ENCODE results near the gene CYP46A1.
"Not testable (repeated sequence)": the region's sequence is repeated elsewhere in the genome, so short reads cannot be mapped to it uniquely, and the experiment has no call there.

The CYP46A1 gene

DNA sequence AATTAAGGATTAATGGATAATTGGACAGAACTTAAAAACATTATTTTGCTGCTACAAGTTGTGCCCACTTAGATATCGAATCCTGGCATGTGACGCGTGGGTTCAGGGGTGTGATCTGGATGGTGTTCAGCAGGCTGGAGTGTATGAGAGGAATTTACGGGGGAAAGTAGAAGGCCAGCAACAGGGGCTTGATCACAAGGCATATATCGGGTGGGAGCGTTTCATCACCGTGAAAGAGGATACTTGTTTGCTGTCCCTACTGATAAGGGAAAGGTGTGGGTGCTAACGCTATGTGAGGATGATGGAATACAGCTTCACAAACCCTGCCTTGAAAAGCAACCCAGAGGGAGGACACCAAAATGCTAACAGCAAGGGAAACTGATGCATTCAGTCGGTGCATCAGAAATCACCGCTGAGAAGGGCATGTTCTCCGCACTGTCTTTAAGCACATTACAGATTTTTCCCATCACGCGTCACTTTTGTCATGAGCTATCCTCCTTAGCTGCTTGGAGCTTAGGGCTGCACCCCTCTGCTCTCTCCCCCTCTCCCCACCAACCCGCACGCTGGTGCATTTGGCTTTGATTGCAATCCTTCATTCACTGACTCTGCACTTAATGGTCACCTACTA is 25.8 kb upstream of the CYP46A1 start:
- DNase-seq: no peak

DNA sequence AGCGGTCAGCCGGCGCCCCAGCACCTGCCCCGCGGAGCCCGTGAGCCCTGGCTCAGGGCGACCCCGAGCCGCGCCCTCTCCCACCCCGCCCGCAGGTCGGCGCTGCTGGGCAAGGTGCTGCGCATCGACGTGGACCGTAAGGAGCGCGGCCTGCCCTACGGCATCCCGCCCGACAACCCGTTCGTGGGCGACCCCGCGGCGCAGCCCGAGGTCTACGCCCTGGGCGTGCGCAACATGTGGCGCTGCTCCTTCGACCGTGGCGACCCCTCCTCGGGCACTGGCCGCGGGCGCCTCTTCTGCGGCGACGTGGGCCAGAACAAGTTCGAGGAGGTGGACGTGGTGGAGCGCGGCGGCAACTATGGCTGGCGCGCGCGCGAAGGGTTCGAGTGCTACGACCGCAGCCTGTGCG is 24.8 kb upstream of the CYP46A1 start:
- DNase-seq: no peak

DNA sequence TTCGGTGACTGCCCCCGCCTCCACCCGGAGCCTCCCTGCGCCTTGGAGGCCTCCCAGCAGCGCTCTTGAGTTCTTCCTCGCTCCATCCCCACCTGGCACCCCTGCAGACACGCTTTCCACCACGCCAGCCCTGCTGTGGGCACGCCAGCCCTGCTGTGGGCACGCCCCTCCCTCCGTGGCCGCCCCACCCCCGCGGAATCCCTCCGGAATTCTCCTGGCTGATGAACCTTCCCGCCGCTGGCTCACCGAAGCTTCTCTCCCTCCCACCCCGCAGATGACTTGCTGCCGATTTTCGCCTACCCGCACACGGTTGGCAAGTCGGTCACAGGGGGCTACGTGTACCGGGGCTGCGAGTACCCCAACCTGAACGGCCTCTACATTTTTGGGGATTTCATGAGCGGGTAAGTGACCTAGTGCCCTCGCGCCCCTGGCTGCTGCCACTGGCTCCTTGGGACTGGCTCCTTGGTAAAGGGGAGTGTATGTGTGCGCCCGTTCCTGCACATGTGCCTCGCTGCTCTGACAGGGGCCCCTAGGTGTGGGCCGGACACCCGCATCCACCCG is 24.0 kb upstream of the CYP46A1 start:
- no peak for DNase-seq

DNA sequence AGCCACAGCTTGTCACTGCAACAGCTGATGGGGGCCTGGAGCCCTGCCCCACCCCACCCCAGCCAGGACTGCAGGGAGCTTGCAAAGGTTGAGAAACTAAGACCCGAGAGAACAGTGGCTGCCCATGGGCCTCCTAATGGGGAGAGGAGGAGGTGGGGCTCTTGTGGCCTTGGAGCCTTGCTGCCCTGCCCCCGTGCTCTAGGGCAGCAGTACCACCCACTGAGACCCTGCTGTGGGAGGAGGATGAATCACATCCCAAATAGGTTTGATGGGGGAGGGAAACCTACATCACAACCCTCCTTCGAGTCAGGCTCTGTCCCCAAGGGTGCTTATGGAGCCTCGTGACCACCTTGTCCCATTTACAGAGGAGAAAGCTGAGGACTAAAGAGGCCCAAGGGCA is 23.3 kb upstream of the CYP46A1 start:
- DNase-seq: no peak

DNA sequence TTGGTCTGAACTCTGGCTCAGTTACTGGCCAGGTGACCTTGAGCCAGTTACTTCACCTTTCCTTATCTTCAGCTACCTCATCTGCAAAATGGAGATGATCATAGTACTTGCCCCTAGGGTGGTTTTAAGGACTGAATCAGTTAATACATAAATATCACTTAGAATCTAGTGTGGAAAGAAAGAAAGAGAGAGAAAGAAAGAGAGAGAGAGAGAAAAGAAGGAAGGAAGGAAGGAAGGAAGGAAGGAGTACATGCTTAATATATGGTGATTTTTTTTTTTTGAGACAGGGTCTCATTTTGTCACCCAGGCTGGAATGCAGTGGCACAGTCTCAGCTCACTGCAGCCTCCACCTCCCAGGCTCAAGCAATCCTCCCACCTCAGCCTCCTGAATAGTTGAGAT is 22.9 kb upstream of the CYP46A1 start:
- not testable (repeated sequence) for DNase-seq

DNA sequence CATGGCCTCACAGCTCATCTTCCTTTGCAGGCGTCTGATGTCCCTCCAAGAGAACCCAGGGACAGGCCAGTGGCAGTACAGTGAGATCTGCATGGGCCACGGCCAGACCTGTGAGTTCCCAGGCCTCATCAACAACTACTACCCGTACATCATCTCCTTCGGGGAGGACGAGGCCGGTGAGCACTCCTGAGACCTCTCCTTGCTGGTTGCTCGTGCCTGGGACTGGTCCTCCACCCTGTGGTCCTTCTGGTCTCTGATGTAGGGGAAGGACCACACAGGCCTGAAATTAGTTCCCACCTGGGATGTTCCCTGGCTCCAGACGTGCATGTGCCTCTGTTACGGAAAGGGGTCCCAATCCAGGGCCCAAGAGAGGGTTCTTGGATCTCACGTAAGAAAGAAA is 21.3 kb upstream of the CYP46A1 start:
- DNase-seq: no peak

DNA sequence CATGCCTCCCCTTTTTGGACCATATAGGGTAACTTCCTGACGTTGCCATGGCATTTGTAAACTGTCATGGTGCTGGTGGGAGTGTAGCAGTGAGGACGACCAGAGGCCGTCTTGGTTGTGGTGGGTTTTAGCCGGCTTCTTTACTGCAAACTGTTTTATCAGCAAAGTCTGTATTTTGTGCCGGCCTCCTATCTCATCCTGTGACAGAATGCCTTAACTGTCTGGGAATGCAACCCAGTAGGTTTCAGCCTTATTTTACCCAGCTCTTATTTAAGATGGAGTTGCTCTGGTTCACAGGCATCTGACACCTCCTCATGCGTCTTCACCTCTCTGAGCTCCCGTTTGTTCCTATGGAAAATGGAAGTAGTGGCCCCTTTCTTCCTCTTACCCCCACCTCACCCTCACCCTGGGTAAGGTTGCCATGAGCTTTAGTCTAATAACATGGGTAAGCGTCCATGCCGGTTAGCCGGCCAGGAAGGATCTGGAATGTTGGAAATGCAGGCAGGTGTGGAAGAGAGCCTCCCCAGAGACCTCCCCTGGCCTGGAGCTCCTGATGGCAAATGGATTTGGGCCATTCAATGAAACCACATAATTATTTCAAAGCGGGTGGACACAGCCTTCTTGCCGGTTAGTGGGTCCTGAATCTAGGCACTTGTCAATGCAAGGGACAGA is 20.6 kb upstream of the CYP46A1 start:
- DNase-seq: no peak

DNA sequence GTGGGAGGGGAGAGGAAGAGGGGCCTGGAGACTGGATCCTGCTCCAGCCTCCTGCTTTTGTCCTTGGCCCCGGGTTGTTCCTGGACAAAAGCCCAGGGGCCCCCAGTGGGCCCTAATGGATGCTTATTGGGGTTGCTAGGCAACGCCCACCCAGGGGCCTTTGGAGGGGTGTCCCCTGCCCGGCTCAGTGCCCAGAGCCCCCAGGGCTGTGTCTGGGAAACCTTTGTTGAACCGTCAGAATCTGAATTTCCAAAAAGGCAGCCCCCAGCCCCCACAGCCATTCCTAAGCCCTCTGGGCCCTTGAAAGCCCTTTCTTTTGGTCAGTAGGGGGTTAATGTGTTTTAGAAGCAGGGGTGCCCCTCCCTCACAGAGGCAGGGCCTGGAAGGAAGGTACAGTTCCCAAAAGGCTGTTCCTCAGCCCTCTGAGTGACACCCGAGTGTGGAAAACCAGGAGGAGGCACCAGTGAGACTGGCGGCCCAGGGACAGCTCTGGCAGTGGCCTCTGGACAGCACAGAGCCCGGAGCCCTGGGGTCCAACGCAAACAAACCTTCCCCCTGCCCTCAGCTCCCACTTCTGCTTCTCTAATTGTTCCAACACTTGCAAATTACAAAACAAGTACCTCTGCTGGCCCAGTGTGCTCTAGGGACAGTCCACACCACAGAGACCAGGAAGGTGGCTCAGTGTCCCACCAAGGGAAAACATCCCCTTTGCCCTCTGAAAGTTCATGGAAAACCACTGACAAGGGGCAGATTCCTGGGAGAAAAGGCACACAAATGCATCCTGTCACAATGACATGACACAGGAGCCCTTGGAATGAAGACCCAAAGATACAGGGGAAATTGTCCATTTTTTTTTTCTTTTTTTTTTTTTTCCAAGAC is 19.8 kb upstream of the CYP46A1 start:
- no peak for DNase-seq

DNA sequence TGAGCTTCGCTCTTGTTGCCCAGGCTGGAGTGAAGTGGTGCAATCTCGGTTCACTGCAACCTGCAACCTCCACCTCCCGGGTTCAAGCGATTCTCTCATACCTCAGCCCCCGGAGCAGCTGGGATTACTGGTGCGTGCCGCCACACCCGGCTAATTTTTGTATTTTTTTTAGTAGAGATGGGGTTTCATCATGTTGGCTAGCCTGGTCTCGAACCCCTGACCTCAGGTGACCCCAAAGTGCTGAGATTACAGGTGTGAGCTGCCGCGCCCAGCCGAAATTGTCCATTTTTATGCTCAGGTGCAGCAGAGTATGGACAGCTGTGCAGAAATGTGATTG is 19.2 kb upstream of the CYP46A1 start:
- no peak for DNase-seq

DNA sequence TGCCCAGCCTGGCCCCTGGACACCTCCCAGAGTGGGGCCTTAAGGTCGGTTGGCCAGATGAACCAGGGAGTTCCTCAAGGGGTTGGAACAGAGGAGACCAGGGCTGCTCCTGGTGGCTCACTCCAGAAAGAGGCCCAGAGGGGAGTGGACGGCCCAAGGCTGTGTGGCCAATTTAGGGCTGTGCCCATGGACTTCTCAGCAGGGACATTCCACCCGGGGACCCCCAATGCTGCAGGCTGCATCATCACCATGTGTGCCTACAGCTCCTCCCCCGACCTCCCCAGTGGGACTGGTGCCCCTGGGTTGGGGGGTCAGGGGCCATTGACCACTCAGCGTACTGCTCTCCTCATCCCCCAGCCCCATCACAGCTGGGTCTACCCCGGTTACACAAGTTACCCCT is 17.6 kb upstream of the CYP46A1 start:
- no peak for DNase-seq

DNA sequence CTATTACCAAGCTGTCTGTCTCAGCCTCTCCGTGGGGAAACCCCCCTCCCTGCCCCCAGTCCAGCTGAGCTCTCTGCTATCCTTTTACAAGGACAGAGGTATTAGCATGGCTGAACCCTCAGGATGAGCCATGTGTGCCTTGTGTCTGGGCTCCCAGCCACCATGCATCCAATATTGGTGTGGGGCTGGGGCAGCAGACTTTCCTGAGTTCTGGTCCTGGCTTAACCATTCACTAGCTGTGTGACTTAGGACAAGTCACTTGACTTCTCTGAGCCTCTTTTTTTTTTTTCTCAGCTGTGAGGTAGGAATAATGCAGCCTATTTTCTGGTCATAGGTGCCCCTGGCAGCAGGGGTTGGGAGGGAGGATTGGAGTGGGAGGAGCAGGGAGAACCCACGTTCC is 17.1 kb upstream of the CYP46A1 start:
- DNase-seq: no peak

DNA sequence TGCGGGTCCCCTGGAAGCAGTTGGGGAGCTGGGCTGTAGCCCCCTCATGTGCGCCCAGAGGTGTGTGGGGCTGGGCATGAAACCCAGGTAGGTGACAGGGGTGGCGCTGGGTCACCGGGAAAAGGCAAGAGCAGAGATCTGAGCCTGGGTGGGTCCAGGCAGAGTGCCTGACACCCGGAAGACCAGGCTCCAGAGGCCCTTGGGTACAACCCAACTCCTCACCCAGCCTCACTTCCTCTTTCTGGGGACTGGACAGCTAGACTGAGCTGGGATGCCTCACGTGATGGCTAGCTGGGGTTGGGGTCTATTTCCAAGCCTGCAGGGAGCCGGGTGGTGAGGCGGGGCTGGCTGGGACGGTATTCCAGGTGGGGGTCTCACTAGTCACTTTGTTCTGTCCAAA is 16.3 kb upstream of the CYP46A1 start:
- no peak for DNase-seq

DNA sequence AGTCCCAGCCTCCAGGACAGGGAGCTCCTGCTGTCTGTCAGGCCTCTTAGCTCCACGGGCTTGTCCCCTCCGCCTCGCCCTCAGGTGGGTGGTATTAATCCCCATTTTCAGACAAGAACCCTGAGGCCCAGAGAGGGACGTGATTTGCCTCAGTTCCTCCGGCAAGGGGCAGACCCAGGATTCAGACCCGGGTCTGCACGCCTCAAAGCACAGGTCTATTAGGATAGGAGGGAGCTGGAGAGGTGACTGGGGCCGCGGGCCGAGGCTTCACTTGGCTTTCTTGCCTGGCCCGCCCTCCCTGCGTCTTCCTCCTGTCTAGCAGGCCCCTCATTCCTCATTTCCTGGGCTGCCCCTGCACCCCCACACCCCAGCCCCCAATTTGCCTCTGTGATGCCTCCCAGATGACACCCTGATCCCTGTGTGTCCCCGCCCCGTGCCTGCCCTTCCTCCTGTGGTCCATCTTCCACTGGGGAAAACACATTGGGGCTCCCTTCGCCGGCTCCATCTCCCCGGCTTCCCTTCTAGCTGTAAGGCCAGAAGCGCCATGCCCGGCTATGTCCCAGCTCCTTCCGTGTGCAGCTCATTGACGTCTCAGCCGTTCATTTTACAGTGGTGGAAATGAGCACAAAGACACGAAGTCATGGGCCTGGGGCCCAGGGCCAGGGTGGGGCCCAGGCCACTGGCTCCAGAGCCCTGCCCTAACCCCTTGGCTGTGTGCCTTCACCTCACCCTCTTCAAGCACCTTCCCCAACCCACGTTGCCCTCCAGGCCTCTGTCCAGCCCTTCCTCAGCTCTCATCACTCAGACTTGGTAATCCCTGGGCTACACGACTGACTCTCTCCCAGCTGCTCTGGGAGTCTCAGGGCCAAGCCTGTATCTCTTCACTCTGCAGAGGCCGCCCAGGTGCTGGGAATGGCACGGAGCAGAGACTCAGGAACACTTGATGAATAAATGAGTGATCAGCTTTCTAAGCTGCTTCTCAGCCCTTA is 15.5 kb upstream of the CYP46A1 start:
- no peak for DNase-seq

DNA sequence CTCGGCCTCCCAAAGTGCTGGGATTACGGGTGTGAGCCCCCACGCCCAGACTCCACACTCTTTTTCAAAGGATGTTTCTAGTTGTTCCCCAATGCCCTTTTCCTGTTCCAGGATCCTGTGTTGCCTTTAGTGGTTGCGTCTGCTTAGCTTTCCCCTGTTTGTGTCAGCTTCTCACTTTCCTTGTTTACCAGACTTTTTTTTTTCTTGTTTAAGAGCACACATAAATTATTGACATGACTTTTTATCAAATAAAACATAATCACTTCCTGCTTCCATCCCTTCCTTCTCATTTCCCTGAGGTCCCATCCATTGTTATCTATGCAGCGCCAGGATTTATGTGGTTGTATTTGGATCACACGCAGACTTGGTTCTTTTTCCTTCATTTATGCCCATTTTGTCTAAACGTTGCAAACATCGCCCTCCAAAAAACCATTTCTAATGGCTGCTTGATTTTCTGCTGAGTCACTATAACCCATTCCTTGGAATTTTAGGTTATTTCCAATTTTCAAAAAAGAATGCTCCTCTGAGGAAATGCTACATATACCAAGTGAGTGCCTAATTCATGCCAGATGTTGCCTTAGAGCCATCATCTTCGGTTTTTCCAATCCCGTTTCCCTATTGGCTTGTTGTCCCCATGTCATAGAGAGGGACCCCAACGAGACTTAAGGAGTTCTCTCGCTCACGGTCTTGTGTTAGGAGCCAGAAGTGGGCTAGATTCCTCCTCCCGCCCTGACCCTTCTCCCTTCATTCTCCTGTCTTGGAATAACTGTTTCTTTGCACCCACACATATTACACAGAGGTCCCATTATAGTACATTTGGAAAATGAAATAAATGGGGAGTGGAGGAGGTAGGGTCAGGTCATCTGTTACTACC is 13.5 kb upstream of the CYP46A1 start:
- DNase-seq: no peak

DNA sequence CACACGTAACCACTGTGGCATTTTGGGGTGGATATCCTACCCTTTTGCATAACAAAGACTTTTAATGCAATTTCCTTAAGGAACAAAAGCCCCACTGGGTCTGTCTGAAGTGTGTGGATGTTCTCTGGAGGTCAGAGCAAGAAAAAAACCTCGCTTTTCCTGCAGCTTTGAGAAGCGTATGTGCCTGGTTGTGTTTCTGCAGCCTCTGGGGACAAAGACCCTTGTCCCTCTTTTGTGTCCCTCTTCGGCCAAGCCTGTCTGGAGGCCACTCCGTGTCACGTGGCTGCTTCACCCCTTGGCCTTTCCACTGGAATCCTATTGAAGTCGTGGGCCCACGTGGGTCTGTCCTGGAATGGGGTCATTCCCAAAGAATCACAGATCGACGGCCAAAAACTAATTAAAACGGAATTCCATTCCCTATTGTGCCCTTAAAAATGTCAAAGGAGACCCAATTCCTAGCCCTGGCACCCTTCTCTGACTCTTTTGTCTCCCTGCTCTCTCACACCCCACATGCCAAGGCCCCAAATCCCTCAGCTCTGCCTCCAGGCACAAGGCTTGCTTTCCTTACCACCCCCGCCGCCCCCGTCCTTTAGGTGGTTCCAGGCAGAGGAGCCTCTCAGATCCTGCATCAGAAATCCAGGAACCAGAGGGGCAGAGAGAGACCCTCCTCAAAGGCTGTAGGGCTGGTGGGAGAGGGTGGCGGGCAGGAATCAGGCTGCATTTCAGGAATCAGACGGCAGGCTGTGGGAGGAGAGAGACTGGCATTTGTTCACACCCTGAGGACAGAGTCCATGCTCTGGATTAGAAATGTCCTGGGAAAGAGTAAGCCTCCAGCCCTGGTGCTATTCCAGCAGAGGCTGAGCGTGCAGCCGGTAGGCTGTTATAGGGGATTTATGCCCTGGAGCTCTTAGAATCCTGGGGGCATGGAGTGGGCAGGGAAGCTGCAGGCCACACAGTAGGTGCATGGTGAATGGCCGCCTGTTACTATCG is 12.6 kb upstream of the CYP46A1 start:
- no peak for DNase-seq

DNA sequence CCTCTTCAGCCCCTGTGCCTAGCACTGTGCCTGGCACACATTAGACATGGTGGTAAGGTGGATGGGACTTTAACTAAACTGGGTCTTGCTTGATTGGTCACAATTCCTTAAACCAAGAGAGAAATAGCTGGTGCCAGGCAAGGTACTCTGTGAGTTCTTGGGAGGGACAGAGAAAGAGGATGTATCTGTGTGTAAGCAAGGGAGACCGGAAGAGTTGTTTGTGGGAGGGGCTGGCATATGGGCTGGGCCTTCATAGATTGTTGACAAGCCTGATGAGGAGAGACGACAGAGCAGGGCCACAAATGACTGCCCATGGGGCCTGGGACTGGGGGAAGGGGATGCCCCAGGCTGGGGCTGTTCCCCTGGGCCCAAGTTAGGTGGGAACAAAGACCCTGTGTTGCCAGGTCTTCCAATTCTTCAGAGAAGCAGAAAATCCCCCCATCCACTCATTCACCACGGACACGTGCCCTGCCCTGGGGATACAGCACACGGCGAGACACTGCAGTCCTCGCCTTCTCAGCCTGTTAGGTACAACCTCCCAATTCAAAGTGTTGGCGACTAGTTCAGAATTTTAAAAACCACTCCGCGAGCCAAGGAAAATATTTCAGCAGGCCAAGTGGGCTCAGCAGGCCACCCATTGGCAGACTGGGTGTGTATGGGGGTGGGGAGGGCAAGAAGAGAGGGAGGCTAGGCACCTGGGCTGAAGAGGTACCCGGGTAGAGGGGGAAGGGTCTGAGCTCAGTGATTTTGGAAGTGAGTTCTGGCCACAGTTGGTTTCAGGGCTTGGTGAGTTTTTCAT is 11.4 kb upstream of the CYP46A1 start:
- DNase-seq: no peak

DNA sequence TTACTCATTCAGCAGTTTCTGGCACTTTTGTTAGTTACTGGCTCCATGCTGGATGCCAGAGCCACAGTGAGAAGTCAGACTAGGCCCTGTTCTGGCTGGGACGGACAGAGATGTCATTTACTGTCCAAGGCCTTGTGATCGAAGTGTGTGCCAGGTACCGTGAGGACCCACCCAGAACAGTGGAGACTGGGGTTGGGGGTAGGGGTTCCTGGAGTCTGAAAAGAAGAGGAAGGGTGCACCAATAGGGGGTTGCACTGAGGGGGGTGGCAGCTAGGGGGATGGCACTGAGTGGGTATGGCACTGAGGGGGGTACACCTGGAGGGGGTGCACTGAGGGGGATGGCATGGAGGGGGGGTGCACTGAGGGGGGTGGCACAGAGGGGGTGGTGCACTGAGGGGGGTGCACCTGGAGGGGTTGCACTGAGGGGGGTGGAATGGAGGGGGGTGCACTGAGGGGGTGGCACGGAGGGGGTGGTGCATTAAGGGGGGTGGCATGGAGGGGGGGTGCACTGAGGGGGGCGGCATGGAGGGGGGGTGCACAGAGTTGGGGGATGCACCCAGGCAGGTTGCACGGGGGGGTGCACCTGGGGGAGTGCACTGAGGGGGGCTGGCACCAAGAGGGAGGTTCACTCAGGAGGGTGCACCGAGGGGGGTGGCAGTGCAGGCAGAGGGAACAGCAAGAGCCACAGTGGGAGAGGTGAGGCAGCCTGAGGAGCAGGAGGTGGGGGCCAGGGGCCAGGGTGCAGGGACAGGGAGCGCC is 10.6 kb upstream of the CYP46A1 start:
- no peak for DNase-seq

DNA sequence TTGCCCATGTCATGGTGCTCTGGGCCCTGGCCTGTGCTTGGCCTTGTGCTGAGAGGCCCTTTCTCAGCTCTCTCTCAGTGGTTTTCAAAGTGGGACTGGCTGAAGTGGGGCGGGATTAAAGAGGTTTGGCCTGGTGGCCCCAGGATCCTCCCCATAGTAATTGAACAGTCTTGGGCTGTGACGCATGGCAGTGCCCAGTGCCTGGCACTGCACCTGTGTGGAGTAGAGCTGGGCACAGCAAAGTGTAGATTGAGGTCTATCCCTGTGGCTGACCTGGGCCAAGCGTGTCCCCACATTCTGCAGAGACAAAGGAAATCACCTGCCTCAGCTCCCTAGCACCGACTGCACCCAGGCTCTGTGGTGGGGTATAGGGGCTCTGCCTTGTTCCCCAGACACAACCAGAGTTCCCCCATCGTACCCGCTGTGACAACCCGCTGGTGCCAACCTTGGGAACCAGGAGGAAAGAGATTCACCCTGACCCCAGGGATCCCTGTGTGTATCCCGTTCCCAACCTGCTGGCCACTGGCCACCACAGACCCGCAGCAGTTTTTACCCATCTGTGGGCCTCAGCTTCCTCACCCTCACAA is 9.9 kb upstream of the CYP46A1 start:
- no peak for DNase-seq
